PFSK-1 (cell line): ENCODE measurements around the gene SMIM24.

Experiments
- POLR2AphosphoS5 ChIP-seq: IDR thresholded peaks from 2 replicates; pipeline ENCODE4 v1.6.1; 2012; ENCODE audit warnings: low read depth, mild to moderate bottlenecking, control low read depth, low read length, moderate library complexity
- TF ChIP-seq, protein P1 (sequence below), 2 experiments: IDR thresholded peaks; 2 replicates each; pipeline versions ENCODE4 v1.6.1 to v1.8.0; 2011 to 2012; ENCODE audit warnings: low read depth in 2 of 2, low read length in 2 of 2, control low read depth in 1 of 2, inconsistent platforms in 1 of 2, mild to moderate bottlenecking in 1 of 2, moderate library complexity in 1 of 2; ENCODE audit not compliant: insufficient read depth in 1 of 2

DNA sequence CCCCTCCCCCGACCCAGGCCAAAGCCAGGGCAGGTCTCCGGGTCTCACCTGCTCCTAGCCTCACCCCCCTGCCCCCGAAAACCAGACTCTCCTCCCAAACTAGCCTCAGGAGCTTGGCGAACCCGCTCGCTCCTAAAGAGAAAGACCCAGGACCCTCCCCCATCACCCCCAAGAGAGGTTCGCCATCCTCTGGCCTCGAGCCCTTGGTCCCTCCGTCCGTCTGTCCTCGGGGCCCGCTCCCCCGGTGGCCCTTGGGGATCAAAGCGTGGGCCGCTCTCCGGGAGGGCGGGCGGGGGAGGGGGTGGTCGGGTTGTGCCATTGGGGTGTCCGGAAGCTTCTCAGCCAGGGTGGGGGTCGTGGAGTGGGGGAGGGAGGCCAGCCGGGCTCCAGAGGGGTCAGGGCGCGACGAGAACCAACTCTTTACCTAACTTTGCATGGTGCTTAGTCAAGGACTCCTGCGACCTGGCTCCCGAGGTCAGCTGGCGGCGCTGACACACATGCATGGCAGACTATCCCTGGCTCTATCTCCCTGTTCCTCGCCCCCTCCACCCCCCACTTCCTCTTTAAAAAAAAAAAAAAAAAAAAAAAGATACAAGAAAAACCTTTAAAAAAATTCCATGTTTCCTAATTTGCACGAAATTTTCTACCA is 15.6 kb downstream of the SMIM24 start:
- TF ChIP-seq POLR2AphosphoS5 = no peak
- TF ChIP-seq, protein P1, sequence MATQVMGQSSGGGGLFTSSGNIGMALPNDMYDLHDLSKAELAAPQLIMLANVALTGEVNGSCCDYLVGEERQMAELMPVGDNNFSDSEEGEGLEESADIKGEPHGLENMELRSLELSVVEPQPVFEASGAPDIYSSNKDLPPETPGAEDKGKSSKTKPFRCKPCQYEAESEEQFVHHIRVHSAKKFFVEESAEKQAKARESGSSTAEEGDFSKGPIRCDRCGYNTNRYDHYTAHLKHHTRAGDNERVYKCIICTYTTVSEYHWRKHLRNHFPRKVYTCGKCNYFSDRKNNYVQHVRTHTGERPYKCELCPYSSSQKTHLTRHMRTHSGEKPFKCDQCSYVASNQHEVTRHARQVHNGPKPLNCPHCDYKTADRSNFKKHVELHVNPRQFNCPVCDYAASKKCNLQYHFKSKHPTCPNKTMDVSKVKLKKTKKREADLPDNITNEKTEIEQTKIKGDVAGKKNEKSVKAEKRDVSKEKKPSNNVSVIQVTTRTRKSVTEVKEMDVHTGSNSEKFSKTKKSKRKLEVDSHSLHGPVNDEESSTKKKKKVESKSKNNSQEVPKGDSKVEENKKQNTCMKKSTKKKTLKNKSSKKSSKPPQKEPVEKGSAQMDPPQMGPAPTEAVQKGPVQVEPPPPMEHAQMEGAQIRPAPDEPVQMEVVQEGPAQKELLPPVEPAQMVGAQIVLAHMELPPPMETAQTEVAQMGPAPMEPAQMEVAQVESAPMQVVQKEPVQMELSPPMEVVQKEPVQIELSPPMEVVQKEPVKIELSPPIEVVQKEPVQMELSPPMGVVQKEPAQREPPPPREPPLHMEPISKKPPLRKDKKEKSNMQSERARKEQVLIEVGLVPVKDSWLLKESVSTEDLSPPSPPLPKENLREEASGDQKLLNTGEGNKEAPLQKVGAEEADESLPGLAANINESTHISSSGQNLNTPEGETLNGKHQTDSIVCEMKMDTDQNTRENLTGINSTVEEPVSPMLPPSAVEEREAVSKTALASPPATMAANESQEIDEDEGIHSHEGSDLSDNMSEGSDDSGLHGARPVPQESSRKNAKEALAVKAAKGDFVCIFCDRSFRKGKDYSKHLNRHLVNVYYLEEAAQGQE (IDR thresholded peaks at IDR 0.05; ENCODE audit: insufficient read depth in 1 of 2, low read depth in 2 of 2, low read length in 2 of 2) = no peak
